ENCODE data around the gene CAV3. TPM values are rescaled to one million over a fixed set of nuclear protein-coding genes. Genes with fewer than 3 reads are reported as not detected.

CAV3 gene
- total RNA-seq, 1 experiment from 2014 or later, result not detected

DNA sequence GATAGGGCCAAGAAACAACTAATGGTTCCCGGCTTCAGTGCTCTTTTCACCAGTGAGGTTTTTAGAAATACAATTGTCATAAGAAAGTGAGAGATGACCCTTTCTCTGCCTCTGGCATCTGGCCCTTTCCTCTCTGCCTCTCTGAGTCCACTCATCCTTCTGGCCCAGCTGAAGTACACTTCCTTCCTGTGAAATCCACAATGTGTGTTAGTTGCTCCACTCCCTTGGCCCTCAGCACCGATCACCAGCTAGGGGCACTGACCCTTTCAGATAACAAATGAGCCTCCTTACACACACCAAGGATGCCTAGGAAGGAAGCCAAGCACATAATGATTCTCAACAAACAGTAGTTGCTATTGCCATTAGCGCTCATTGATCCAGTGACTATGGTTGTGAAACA, 2.9 kb upstream of the CAV3 start:
- in situ Hi-C loops (cut with HindIII; ENCODE audit: low pct_unique_long_range_greater_than_20kb, low sequenced_read_pairs), result no loop called here
- no peak for DNase-seq (ENCODE audit: low read depth, low spot score)

DNA sequence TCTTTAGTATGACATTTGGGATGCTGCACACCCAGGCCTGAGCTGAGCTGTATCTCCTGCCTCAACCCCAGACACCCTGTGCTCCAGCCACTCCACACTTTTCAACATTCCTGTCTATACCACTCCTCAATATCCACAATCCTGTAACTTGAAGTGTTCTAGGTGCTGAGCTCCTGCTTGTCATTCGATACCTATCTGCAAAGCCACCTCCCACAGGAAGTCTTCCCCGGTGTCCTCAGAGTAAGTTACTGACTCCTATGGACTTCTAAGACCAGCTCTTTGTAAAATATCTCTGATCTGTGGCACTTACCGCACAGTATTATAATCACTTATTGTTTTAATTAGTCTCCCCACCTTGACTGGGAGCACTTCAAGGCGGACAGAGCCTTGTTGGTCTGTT, 1.2 kb upstream of the CAV3 start:
- no peak for DNase-seq (ENCODE audit: low read depth, low spot score)
- in situ Hi-C loops (cut with HindIII; ENCODE audit: low pct_unique_long_range_greater_than_20kb, low sequenced_read_pairs), result no loop called here

DNA sequence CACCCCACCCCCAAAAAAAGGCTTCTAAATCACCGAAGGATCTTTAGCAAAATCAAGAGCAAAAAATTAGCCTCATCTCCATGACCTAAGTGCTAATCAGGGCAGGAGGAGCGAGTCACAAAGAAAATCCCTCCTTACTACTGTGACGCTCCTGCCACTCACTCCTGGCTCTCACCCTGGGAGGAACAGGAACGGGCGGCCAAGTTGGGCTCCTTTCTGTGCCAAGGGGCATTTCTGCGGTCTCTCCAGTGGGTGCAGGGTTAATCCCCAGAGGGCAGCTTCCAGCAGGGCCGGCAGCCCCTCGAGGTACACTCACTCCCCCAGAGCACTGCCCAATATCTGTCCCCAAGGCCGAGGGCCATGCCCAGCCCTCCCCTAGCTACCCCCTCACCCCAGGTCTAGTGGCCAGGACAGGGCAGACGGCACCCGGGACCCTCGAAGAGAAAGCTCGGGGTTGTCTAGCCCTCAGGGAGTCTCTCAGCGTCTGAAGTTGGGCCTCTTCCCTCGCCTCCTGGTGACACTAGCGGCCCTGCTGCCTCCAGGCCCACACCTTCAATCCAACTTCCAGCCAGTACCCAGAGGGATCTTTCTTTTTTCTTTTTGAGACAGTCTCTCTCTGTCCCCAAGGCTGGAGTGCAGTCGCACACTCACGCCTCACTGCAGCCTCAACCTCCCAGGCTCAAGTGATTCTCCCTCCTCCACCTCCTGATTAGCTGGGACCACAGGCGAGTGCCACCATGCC, 706 bp downstream of the CAV3 start:
- DNase-seq (ENCODE audit: low read depth, low spot score), result no peak
- in situ Hi-C loops (cut with HindIII; ENCODE audit: low pct_unique_long_range_greater_than_20kb, low sequenced_read_pairs), result no loop called here

GRCh38 chr3:8734908-8735307, 1.3 kb downstream of the CAV3 start:
- DNase-seq (ENCODE audit: low read depth, low spot score), result no peak
- in situ Hi-C loops (cut with HindIII; ENCODE audit: low pct_unique_long_range_greater_than_20kb, low sequenced_read_pairs), result no loop called here

DNA sequence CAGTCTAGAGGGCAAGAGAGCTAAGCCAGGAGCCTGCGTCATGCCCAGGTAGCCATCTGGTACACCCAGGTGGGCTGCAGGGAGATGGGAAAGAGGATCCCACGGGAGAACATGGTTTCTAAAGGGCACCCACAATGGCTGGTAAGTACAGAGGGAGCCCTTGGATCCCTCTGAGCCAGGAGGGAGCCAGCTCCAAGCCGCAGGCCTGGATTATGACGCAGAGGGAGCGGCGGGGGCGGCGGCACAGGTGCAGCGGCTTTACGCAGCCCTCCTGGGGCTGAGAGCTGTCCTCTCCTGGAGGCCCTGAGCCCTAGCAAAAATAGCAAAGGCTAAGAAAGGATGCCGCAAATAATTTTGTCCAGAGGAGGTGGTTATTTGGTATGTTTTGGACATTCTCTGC, 2.8 kb downstream of the CAV3 start:
- no peak for DNase-seq (ENCODE audit: low read depth, low spot score)
- in situ Hi-C loops (cut with HindIII; ENCODE audit: low pct_unique_long_range_greater_than_20kb, low sequenced_read_pairs), result no loop called here

DNA sequence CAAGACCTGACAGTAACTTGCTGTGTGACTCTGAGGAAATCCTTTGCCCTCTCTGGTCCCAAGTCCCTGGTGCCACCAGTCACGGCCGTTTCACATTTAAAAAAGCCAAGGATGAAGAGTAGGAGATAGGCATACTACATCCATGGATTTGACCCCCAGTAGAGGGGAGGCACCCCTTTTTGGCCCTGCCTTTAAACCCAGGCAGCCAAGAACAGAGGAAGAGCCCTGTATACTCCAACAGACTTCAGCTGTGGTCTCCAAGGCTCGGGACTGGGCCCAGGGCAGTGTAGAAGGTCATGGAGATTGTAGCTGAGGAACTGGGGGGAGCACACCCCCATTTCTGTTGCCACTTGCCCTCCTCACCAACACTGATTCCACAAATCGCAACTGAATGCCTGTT, 3.7 kb downstream of the CAV3 start:
- DNase-seq (ENCODE audit: low read depth, low spot score), result no peak
- in situ Hi-C loops (cut with HindIII; ENCODE audit: low pct_unique_long_range_greater_than_20kb, low sequenced_read_pairs), result no loop called here

DNA sequence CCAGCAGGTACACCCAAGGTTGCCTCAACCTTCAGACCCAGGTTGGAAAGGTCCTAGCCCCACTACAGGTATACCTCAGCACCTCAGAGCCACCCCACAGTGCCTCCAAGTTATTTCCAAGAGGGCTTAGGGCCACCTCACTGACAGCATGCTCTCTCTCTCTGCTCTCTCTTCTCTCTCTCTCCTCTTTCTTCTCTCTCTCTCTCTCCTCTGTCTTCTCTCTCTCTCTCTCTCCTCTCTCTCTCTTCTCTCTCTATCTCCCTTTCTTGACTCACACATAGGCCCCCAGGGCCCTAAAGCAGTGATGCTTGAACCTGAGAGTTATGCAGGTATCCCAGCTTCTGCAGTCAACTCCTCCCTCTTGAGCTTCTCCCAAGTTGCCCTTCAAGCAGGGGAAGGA, 4.2 kb downstream of the CAV3 start:
- in situ Hi-C loops (cut with HindIII; ENCODE audit: low pct_unique_long_range_greater_than_20kb, low sequenced_read_pairs), result no loop called here
- no peak for DNase-seq (ENCODE audit: low read depth, low spot score)

- in situ Hi-C loops (cut with HindIII; ENCODE audit: low pct_unique_long_range_greater_than_20kb, low sequenced_read_pairs), result no loop called here
- DNase-seq (ENCODE audit: low read depth, low spot score), result no peak
These were observed 5.0 kb downstream of the CAV3 start for GRCh38 chr3:8738639-8739038.

DNA sequence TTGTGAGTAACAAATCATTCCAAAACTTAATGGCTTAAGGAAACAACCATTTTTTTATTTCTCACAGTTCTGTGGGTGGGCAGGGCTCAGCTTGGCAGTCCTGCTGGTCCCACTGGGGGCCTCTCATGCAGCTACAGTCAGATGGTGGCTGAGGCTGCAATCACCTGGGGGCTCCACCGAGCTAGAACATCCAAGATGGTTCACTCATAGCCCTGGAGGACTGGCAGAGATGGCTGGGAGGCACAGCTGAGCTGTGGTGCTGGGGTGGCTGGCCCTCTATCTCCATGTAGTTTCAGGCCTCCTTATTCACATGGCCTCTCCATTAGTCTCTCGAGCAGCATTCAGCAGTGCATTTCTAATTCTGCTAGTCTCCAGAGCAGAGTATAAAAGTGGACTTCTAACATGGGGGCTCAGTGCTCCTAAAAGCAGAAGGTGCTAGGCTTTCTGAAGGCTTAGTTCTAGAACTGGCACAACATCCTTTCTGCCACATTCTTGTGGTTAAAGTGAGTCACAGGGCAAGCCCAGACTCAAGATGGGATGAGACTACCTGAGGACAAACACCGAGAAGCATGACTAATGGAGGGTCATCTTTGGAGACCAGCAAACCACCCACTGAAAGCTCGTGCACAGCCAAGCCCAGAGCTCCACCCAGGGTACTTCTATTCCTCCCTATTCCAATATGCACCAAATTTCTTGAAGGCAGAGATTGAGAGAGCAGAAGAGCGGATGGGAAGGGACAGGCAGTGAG, 6.3 kb downstream of the CAV3 start:
- no peak for DNase-seq (ENCODE audit: low read depth, low spot score)
- in situ Hi-C loops (cut with HindIII; ENCODE audit: low pct_unique_long_range_greater_than_20kb, low sequenced_read_pairs), result no loop called here

DNA sequence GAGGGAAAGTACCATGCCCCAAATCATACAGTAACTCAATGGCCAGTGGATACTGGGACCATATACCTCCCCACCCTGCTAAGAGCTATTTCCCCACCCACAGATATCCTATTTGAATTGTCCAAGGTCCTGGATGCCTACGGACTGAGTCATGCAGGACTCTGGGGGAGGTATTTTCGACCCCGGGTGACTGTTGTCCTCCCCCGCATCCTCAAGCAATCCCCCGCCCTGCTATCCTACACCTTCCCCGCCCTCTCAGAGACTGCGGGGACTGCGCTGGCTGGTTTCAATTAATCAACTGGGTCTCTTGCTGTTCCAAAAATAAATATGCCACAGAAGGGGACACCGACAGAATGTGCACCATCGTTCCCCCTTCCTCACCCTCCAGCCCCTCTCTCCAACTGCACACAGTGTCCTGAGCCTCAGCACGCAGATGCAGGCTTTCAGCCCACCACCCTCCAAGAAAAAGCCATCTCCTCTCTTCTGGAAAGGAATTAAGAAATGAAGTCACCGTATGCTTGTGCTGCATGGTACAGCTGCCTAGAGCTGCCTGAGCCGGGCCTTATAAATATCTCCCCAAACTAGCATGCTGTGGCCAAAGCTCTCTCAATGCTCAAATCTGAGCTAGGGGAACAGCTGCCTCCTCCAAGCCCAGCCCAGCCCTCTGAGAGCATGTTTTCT, 8.1 kb downstream of the CAV3 start:
- DNase-seq (ENCODE audit: low read depth, low spot score), result no peak
- in situ Hi-C loops (cut with HindIII; ENCODE audit: low pct_unique_long_range_greater_than_20kb, low sequenced_read_pairs), result no loop called here

- no peak for DNase-seq (ENCODE audit: low read depth, low spot score)
- in situ Hi-C loops (cut with HindIII; ENCODE audit: low pct_unique_long_range_greater_than_20kb, low sequenced_read_pairs), result no loop called here
These were observed 9.5 kb downstream of the CAV3 start for GRCh38 chr3:8743021-8743601.

- in situ Hi-C loops (cut with HindIII; ENCODE audit: low pct_unique_long_range_greater_than_20kb, low sequenced_read_pairs), result no loop called here
These were observed 10.3 kb downstream of the CAV3 start for GRCh38 chr3:8743911-8744310.

GRCh38 chr3:8745619-8746370, 12.2 kb downstream of the CAV3 start:
- DNase-seq (ENCODE audit: low read depth, low spot score), result no peak
- in situ Hi-C loops (cut with HindIII; ENCODE audit: low pct_unique_long_range_greater_than_20kb, low sequenced_read_pairs), result no loop called here

More at GRCh38 chr3:8743911-8744310, 10.3 kb downstream of the CAV3 start:
- DNase-seq (ENCODE audit: low read depth, low spot score), result no peak

GRCh38 chr3:8746780-8747345, 13.3 kb downstream of the CAV3 start:
- in situ Hi-C loops (cut with HindIII; ENCODE audit: low pct_unique_long_range_greater_than_20kb, low sequenced_read_pairs), result no loop called here

DNA sequence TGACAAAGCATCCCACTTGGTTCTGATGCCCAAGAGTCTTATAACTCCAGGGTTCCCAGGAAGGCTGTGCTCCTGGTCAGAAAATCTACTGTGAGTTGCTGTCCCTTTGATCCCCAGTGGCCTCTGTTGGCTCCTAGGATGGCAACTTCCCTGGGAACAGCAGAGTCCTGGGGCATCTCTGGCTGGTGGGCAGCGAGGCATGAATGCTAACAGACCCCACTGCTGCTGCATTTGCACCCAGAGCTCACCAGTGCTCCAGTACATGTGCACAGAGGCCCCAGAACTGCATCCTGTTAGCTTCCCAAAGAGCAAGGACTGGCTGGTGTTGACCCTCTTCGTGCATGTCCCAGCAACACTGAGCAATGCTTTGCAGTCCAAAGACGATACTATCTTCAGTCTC, 15.7 kb downstream of the CAV3 start:
- no peak for DNase-seq (ENCODE audit: low read depth, low spot score)
- in situ Hi-C loops (cut with HindIII; ENCODE audit: low pct_unique_long_range_greater_than_20kb, low sequenced_read_pairs), result no loop called here

More at GRCh38 chr3:8746780-8747345, 13.3 kb downstream of the CAV3 start:
- DNase-seq (ENCODE audit: low read depth, low spot score), result no peak

DNA sequence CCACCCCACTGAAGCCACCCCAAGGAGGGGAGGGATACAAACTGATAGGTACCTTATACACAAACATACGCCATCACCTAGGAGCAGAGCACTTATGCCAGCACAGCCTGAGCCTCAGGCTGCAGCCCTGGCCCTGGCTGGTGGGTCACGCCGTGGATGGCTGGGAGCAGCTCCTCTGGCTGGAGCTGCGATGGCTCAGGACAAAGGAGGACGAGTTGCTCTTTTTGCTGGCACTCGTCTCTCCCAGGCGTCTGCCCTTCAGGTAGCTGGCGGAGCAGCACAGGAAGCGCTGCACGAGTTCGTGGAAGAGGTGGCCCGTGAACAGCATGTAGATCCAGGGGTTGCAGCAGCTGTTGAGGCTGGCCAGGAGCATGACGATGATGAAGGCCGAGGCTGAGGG, 19.2 kb downstream of the CAV3 start:
- in situ Hi-C loops (cut with HindIII; ENCODE audit: low pct_unique_long_range_greater_than_20kb, low sequenced_read_pairs), result no loop called here
- DNase-seq (ENCODE audit: low read depth, low spot score), result no peak

- no peak for DNase-seq (ENCODE audit: low read depth, low spot score)
- in situ Hi-C loops (cut with HindIII; ENCODE audit: low pct_unique_long_range_greater_than_20kb, low sequenced_read_pairs), result no loop called here
These were observed 21.5 kb downstream of the CAV3 start for GRCh38 chr3:8755097-8755496.

Measured in SK-MEL-5 (cell line).